ENCODE results near the gene PDCD1LG2. TPM values are rescaled to one million over a fixed set of nuclear protein-coding genes. Genes with fewer than 3 reads are reported as not detected.
A peak's percentile ranks its signal among the peaks of the same experiment; 100 is the strongest.

The PDCD1LG2 gene
- total RNA-seq, 1 donor from 2014 or later = 2.8 TPM

- ChIA-PET CTCF (interaction anchor here (2.3 kb wide), 1 partner anchor 10 kb away, joined by 6 read pairs; no protein-coding TSS in a partner anchor), POLR2A (interaction anchor here (2.5 to 5.9 kb wide), 2 partner anchors 10 to 17 kb away, joined by 9 to 77 read pairs; partner anchors contain the start of gene RIC1)
- no peak for DNase-seq
- Mint-ChIP-seq H3K4me3 (no peak overlapping the region), H3K4me1 (peaks cover 41% of the 10 kb centered on the region), H3K27ac (no peak overlapping the region), H3K27me3 (no peaks in the 10 kb centered on the region), H3K9me3 (no peaks in the 10 kb centered on the region), H3K36me3 (ENCODE audit: low read depth) (peaks cover 6% of the 10 kb centered on the region)
- intact Hi-C loops (cut with micrococcal nuclease) = no loop called here
- TF ChIP-seq, protein P1, sequence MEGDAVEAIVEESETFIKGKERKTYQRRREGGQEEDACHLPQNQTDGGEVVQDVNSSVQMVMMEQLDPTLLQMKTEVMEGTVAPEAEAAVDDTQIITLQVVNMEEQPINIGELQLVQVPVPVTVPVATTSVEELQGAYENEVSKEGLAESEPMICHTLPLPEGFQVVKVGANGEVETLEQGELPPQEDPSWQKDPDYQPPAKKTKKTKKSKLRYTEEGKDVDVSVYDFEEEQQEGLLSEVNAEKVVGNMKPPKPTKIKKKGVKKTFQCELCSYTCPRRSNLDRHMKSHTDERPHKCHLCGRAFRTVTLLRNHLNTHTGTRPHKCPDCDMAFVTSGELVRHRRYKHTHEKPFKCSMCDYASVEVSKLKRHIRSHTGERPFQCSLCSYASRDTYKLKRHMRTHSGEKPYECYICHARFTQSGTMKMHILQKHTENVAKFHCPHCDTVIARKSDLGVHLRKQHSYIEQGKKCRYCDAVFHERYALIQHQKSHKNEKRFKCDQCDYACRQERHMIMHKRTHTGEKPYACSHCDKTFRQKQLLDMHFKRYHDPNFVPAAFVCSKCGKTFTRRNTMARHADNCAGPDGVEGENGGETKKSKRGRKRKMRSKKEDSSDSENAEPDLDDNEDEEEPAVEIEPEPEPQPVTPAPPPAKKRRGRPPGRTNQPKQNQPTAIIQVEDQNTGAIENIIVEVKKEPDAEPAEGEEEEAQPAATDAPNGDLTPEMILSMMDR (IDR thresholded peaks at IDR 0.05) = no peak
- no peak for ATAC-seq (ENCODE audit: low read depth)
Measured at GRCh38 chr9:5610491-5610890, 100.2 kb downstream of the PDCD1LG2 start.

GRCh38 chr9:5611321-5612184 lies 101.2 kb downstream of the PDCD1LG2 start:
- CTCF ChIA-PET = interaction anchor here (1.0 kb wide), 1 partner anchor 17 kb away, joined by 3 read pairs; the partner anchor contains the start of gene RIC1
- Mint-ChIP-seq H3K27me3 (no peaks in the 10 kb centered on the region), H3K4me3 (no peak overlapping the region), H3K27ac (no peak overlapping the region), H3K9me3 (no peaks in the 10 kb centered on the region), H3K36me3 (ENCODE audit: low read depth) (peaks cover 5% of the 10 kb centered on the region), H3K4me1 (peaks cover 49% of the 10 kb centered on the region)
- ATAC-seq (ENCODE audit: low read depth) (no peak), DNase-seq (no peak)
- intact Hi-C loops (cut with micrococcal nuclease) = no loop called here
- POLR2A ChIA-PET = interaction anchor here (1.1 to 5.9 kb wide), 2 partner anchors 11 to 16 kb away, joined by 4 to 77 read pairs; partner anchors contain the start of gene RIC1
- TF ChIP-seq, protein P1 (IDR thresholded peaks at IDR 0.05) = no peak

GRCh38 chr9:5612185-5612530 lies 101.8 kb downstream of the PDCD1LG2 start:
- intact Hi-C loops (cut with micrococcal nuclease) = no loop called here
- H3K4me3 Mint-ChIP-seq = no peak overlapping the region
- H3K4me1 Mint-ChIP-seq = peaks cover 52% of the 10 kb centered on the region
- ChIA-PET POLR2A (interaction anchor here (1.1 to 5.9 kb wide), 2 partner anchors 12 to 16 kb away, joined by 4 to 77 read pairs; partner anchors contain the start of gene RIC1), CTCF (no interaction called here)
- TF ChIP-seq, protein P1 (IDR thresholded peaks at IDR 0.05) = no peak
- ATAC-seq (ENCODE audit: low read depth) = no peak
- peaks cover 3% of the 10 kb centered on the region for H3K36me3 Mint-ChIP-seq (ENCODE audit: low read depth)
- H3K27ac Mint-ChIP-seq = peak overlapping the region; percentile 5
- H3K27me3 Mint-ChIP-seq = no peaks in the 10 kb centered on the region
- H3K9me3 Mint-ChIP-seq = no peaks in the 10 kb centered on the region
- DNase-seq = no peak

GRCh38 chr9:5614192-5614591 lies 103.9 kb downstream of the PDCD1LG2 start:
- H3K9me3 Mint-ChIP-seq = no peaks in the 10 kb centered on the region
- peaks cover 51% of the 10 kb centered on the region for H3K4me1 Mint-ChIP-seq
- H3K36me3 Mint-ChIP-seq (ENCODE audit: low read depth) = peaks cover 3% of the 10 kb centered on the region
- ChIA-PET CTCF (interaction anchor here (1.7 kb wide), 1 partner anchor 10 kb away, joined by 4 read pairs; no protein-coding TSS in a partner anchor), POLR2A (no interaction called here)
- no peak for ATAC-seq (ENCODE audit: low read depth)
- DNase-seq = no peak
- intact Hi-C loops (cut with micrococcal nuclease) = no loop called here
- no peak overlapping the region for H3K4me3 Mint-ChIP-seq
- H3K27ac Mint-ChIP-seq = no peak overlapping the region
- H3K27me3 Mint-ChIP-seq = no peaks in the 10 kb centered on the region
- TF ChIP-seq, protein P1 (IDR thresholded peaks at IDR 0.05) = no peak

- no peaks in the 10 kb centered on the region for H3K27me3 Mint-ChIP-seq
- ChIA-PET POLR2A (interaction anchor here (0.5 to 2.9 kb wide), 3 partner anchors 12 to 85 kb away, joined by 3 to 17 read pairs (median 4); partner anchors contain the start of gene RIC1), CTCF (interaction anchor here (1.7 kb wide), 1 partner anchor 9 kb away, joined by 4 read pairs; no protein-coding TSS in a partner anchor)
- DNase-seq (no peak), ATAC-seq (ENCODE audit: low read depth) (no peak)
- H3K4me3 Mint-ChIP-seq = no peak overlapping the region
- H3K36me3 Mint-ChIP-seq (ENCODE audit: low read depth) = peaks cover 4% of the 10 kb centered on the region
- intact Hi-C loops (cut with micrococcal nuclease) = no loop called here
- H3K9me3 Mint-ChIP-seq = no peaks in the 10 kb centered on the region
- peaks cover 50% of the 10 kb centered on the region for H3K4me1 Mint-ChIP-seq
- H3K27ac Mint-ChIP-seq = peak overlapping the region; percentile 56
- TF ChIP-seq, protein P1 (IDR thresholded peaks at IDR 0.05) = no peak
Measured at GRCh38 chr9:5614985-5615384, 104.7 kb downstream of the PDCD1LG2 start.

All from activated B cell treated with CpG ODN at 0.5 μM for 24 hours (primary cell).